SK-N-SH (cell line): ENCODE results near the gene ARL4D. TPM values are rescaled to one million over a fixed set of nuclear protein-coding genes. Genes with fewer than 3 reads are reported as not detected.

Experiments used
- CTCF ChIA-PET: fragments of 300-600, 350-600 bp; formaldehyde crosslinking; extraction: SDS; loops from one replicate; lab custom pipeline; 2021; lab: Yijun Ruan, JAX
- POLR2A ChIA-PET: fragments of 350-600 bp; sonication (Branson Sonifier 250); formaldehyde crosslinking; extraction: SDS; loops from one replicate; lab custom pipeline; 2020; ENCODE audit warnings: antibody characterized with exemption, inconsistent platforms; lab: Yijun Ruan, JAX
- DNase-seq: peaks from one replicate; pipeline ENCODE4 v3.0.0; 2012
- H2AFZ ChIP-seq: fragments of 200-600 bp; sonication (generic); 2 replicates; pipeline ENCODE4 v1.8.1; 2016; ENCODE audit warnings: antibody characterized with exemption, mild to moderate bottlenecking, low read depth
- H3F3A ChIP-seq: fragments of 200-600 bp; sonication (generic); replicated peaks from 2 replicates; pipeline ENCODE3; 2016; ENCODE audit warnings: antibody characterized with exemption, mild to moderate bottlenecking; ENCODE audit not compliant: insufficient read depth
- H3K27ac ChIP-seq, 2 experiments: fragments of 200-500 bp in 1 of 2; fragments of 200-600 bp in 1 of 2; sonication (Bioruptor generic) in 1 of 2; sonication (generic), shearing (Covaris generic) in 1 of 2; 2 replicates each; pipeline versions ENCODE4 v1.5.1 to v1.6.1; 2014 to 2016; ENCODE audit warnings: low read depth in 2 of 2, inconsistent platforms in 1 of 2, low read length in 1 of 2, mild to moderate bottlenecking in 1 of 2, mixed read lengths in 1 of 2
- H3K27me3 ChIP-seq: fragments of 200-600 bp; sonication (generic), shearing (Covaris generic); 2 replicates; pipeline ENCODE4 v1.6.1; 2016; ENCODE audit warnings: mixed run types; ENCODE audit not compliant: insufficient read depth
- H3K36me3 ChIP-seq, 2 experiments: fragments of 200-500 bp in 1 of 2; fragments of 200-600 bp in 1 of 2; sonication (Bioruptor generic) in 1 of 2; sonication (generic) in 1 of 2; replicated peaks in 1 of 2; 2 replicates each; pipeline versions ENCODE3 to v1.5.1; 2014 to 2016; ENCODE audit warnings: low read length in 1 of 2, mild to moderate bottlenecking in 1 of 2; ENCODE audit not compliant: insufficient read depth in 2 of 2, control insufficient read depth in 1 of 2
- H3K4me1 ChIP-seq, 2 experiments: fragments of 200-500 bp in 1 of 2; fragments of 200-600 bp in 1 of 2; sonication (Bioruptor generic) in 1 of 2; sonication (generic), shearing (Covaris generic) in 1 of 2; 2 replicates each; pipeline versions ENCODE4 v1.5.1 to v1.6.1; 2014 to 2016; ENCODE audit warnings: low read depth in 1 of 2, low read length in 1 of 2, mixed run types in 1 of 2; ENCODE audit not compliant: insufficient read depth in 2 of 2, control insufficient read depth in 1 of 2
- H3K4me2 ChIP-seq: fragments of 200-600 bp; sonication (generic), shearing (Covaris generic); 2 replicates; pipeline ENCODE4 v1.6.1; 2017; ENCODE audit warnings: mixed run types
- H3K4me3 ChIP-seq, 2 experiments: fragments of 200-500 bp in 1 of 2; fragments of 200-600 bp in 1 of 2; sonication (Bioruptor generic) in 1 of 2; sonication (generic), shearing (Covaris generic) in 1 of 2; 2 replicates each; pipeline versions ENCODE4 v1.5.1 to v1.8.1; 2014 to 2016; ENCODE audit warnings: low read depth in 2 of 2, inconsistent platforms in 1 of 2, low read length in 1 of 2, mild to moderate bottlenecking in 1 of 2, mixed read lengths in 1 of 2, moderate library complexity in 1 of 2
- H3K79me2 ChIP-seq: fragments of 200-600 bp; sonication (generic); 2 replicates; pipeline ENCODE4 v1.8.1; 2017; ENCODE audit warnings: mild to moderate bottlenecking; ENCODE audit not compliant: insufficient read depth
- H3K9ac ChIP-seq: fragments of 200-600 bp; sonication (generic); 2 replicates; pipeline ENCODE4 v1.6.1; 2017; ENCODE audit warnings: mixed run types
- H3K9me2 ChIP-seq: fragments of 200-600 bp; sonication (generic); 2 replicates; pipeline ENCODE4 v1.6.1; 2017; ENCODE audit warnings: mixed run types
- H3K9me3 ChIP-seq: fragments of 200-600 bp; sonication (generic); 2 replicates; pipeline ENCODE4 v1.6.1; 2017; ENCODE audit warnings: mixed run types, mild to moderate bottlenecking, moderate library complexity
- H4K20me1 ChIP-seq: fragments of 200-600 bp; sonication (generic); 2 replicates; pipeline ENCODE4 v1.6.1; 2017; ENCODE audit warnings: mild to moderate bottlenecking, mixed run types; ENCODE audit not compliant: insufficient read depth
- EZH2phosphoT487 ChIP-seq: fragments of 200-600 bp; sonication (generic); IDR thresholded peaks from 2 replicates; pipeline ENCODE4 v1.6.1; 2017; ENCODE audit warnings: low read depth, mixed run types, mild to moderate bottlenecking, antibody characterized with exemption, moderate library complexity, borderline replicate concordance
- FOXJ3 ChIP-seq: sonication (generic); formaldehyde crosslinking; IDR thresholded peaks from 2 replicates; pipeline ENCODE4 v1.5.1; 2020; ENCODE audit warnings: mild to moderate bottlenecking, missing genetic modification reagents
- GABPA ChIP-seq: IDR thresholded peaks from 2 replicates; pipeline ENCODE4 v1.4.0; 2012; ENCODE audit warnings: low read depth, mild to moderate bottlenecking
- GATA2 ChIP-seq: sonication (generic); formaldehyde crosslinking; IDR thresholded peaks from 2 replicates; pipeline ENCODE4 v1.5.0; 2020; ENCODE audit warnings: mild to moderate bottlenecking, missing genetic modification reagents
- JUND ChIP-seq: IDR thresholded peaks from 2 replicates; pipeline ENCODE4 v1.4.0; 2012
- MEF2A ChIP-seq: IDR thresholded peaks from 2 replicates; pipeline ENCODE4 v1.4.0; 2012; ENCODE audit warnings: low read depth, borderline replicate concordance
- NFIC ChIP-seq: IDR thresholded peaks from 2 replicates; pipeline ENCODE4 v1.4.0; 2012; ENCODE audit warnings: borderline replicate concordance
- NRF1 ChIP-seq: IDR thresholded peaks from 2 replicates; pipeline ENCODE4 v1.6.1; 2012; ENCODE audit warnings: low read depth, mild to moderate bottlenecking, low read length
- RCOR1 ChIP-seq: fragments of 150-350 bp; IDR thresholded peaks from 2 replicates; pipeline ENCODE4 v1.6.1; 2017; ENCODE audit warnings: antibody characterized with exemption, low read length
- RFX5 ChIP-seq: IDR thresholded peaks from 2 replicates; pipeline ENCODE4 v1.6.1; 2012; ENCODE audit warnings: mild to moderate bottlenecking, improper control_type of control experiment, low read length
- YY1 ChIP-seq: IDR thresholded peaks from 2 replicates; pipeline ENCODE4 v1.4.0; 2012; ENCODE audit warnings: low read depth, mild to moderate bottlenecking
- WGBS: methylation state at CpG from one replicate; pipeline ENCODE4 v1.1.6; 2017; ENCODE audit warnings: low lambda C conversion rate; 5-methylcytosine and 5-hydroxymethylcytosine counted together
- polyA plus RNA-seq, 3 experiments: library from polyadenylated mRNA; depleted of rRNA; stranded (reverse); fragments of >200 nt; gene quantifications; 2 replicates each; pipeline ENCODE4 v1.2.3, GENCODE V29; 2012
- TF ChIP-seq, protein P1 (sequence below): IDR thresholded peaks from 2 replicates; pipeline ENCODE4 v1.4.0; 2012; ENCODE audit warnings: low read depth, borderline replicate concordance
- TF ChIP-seq, protein P2 (sequence below): fragments of 150-350 bp; IDR thresholded peaks from 2 replicates; pipeline ENCODE4 v1.6.1; 2016; ENCODE audit warnings: mild to moderate bottlenecking, low read depth, low read length
- TF ChIP-seq, protein P3 (sequence below): IDR thresholded peaks from 2 replicates; pipeline ENCODE4 v1.4.0; 2012; ENCODE audit warnings: low read depth, borderline replicate concordance
- TF ChIP-seq, protein P4 (sequence below): IDR thresholded peaks from 2 replicates; pipeline ENCODE4; 2012

ARL4D gene
- polyA plus RNA-seq, 1 of the 3 experiments (the other 2 are of a cell fraction): 29.5 TPM

DNA sequence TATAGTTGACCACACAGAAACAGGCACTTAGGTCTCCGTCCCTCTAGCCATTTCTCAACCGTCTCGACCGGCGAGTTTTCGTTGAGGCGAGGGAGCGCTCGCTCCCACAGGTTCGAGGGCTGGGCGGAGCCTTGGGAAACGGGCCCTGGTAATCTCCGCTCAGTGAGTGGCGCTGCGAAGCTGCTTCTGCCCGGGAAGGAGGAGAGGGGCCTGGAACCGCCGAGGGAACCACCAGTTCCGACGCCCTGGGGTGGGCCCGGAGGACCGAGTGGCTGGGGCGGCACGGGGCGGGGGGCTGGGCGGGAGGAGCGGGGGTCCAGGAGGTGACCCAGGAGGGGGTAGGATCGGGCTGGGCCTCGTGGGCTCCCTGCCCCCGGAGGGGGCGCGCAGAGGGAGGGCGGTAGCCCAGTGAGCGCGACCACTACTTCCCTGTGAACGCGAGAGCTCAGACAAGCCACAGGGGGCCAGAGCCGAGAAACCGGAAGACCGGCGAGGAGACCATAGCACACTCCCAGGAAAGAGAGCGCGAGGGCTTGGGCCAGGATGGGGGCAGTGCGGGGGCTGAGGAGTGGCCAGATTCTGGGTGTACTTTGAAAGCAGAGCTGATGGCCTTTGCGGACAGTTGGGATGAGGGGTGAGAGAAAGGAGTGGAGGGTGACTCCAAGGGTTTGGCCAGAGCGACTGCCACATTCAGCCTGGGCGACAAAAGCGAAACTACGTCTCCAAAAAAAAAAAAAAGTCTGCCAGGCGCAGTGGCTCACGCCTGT lies 29.9 kb upstream of the ARL4D start (continued):
- TF ChIP-seq, protein P1, sequence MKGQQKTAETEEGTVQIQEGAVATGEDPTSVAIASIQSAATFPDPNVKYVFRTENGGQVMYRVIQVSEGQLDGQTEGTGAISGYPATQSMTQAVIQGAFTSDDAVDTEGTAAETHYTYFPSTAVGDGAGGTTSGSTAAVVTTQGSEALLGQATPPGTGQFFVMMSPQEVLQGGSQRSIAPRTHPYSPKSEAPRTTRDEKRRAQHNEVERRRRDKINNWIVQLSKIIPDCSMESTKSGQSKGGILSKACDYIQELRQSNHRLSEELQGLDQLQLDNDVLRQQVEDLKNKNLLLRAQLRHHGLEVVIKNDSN: no peak
- TF ChIP-seq EZH2phosphoT487 (no peak), YY1 (no peak), GATA2 (CRISPR knock-in tag) (no peak), RCOR1 (no peak)
- TF ChIP-seq, protein P2, sequence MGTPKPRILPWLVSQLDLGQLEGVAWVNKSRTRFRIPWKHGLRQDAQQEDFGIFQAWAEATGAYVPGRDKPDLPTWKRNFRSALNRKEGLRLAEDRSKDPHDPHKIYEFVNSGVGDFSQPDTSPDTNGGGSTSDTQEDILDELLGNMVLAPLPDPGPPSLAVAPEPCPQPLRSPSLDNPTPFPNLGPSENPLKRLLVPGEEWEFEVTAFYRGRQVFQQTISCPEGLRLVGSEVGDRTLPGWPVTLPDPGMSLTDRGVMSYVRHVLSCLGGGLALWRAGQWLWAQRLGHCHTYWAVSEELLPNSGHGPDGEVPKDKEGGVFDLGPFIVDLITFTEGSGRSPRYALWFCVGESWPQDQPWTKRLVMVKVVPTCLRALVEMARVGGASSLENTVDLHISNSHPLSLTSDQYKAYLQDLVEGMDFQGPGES: no peak
- TF ChIP-seq, protein P3, sequence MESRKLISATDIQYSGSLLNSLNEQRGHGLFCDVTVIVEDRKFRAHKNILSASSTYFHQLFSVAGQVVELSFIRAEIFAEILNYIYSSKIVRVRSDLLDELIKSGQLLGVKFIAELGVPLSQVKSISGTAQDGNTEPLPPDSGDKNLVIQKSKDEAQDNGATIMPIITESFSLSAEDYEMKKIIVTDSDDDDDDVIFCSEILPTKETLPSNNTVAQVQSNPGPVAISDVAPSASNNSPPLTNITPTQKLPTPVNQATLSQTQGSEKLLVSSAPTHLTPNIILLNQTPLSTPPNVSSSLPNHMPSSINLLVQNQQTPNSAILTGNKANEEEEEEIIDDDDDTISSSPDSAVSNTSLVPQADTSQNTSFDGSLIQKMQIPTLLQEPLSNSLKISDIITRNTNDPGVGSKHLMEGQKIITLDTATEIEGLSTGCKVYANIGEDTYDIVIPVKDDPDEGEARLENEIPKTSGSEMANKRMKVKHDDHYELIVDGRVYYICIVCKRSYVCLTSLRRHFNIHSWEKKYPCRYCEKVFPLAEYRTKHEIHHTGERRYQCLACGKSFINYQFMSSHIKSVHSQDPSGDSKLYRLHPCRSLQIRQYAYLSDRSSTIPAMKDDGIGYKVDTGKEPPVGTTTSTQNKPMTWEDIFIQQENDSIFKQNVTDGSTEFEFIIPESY: no peak

DNA sequence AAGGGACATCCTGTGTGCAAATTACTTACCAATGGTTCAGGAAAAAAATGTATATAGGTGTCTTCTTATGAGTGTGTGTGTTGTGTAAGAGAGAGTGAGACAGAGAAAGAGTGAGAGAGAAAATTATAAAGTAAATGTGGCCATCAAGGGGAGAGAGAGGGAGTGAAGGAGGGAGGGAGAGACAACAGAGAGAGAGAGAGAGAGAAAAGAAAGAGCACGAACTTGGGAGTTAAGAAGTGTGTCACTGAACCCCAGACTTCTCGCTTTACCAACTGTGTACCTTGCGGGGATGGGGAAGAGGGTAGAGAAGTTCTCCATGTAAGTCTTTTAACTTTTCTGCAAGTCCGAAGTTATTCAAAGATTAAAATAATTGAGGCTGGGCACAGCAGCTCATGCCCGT lies 28.8 kb upstream of the ARL4D start:
- no peaks in the 10 kb centered on the region for H3K36me3 ChIP-seq
- no peak for TF ChIP-seq EZH2phosphoT487
- TF ChIP-seq RFX5: no peak
- no peak for TF ChIP-seq NRF1
- TF ChIP-seq RCOR1: no peak
- no peak for TF ChIP-seq MEF2A
- TF ChIP-seq GABPA: no peak
- no peak for TF ChIP-seq JUND
- TF ChIP-seq, protein P4, sequence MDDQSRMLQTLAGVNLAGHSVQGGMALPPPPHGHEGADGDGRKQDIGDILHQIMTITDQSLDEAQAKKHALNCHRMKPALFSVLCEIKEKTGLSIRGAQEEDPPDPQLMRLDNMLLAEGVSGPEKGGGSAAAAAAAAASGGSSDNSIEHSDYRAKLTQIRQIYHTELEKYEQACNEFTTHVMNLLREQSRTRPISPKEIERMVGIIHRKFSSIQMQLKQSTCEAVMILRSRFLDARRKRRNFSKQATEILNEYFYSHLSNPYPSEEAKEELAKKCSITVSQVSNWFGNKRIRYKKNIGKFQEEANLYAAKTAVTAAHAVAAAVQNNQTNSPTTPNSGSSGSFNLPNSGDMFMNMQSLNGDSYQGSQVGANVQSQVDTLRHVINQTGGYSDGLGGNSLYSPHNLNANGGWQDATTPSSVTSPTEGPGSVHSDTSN: no peak
- TF ChIP-seq NFIC: no peak
- TF ChIP-seq FOXJ3 (CRISPR knock-in tag): no peak
- DNase-seq: no peak
- H3K9ac ChIP-seq: 0 out of 2 replicates have a peak overlapping the region, but pooled peaks have one; percentile 82
- peaks cover 7 to 11% of the 10 kb centered on the region in 2 experiments; a peak in 3 of 4 replicates for H3K4me1 ChIP-seq
- no peaks in the 10 kb centered on the region for H3K9me3 ChIP-seq
- H3K27me3 ChIP-seq: no peaks in the 10 kb centered on the region
- H3F3A ChIP-seq: peaks cover 23% of the 10 kb centered on the region
- no peaks in the 10 kb centered on the region for H3K9me2 ChIP-seq
- WGBS: 93% methylated on average over 5 of the region's 5 CpGs
- H3K27ac ChIP-seq: peak overlapping the region in 1 of 2 experiments; percentile 95; a peak in 1 of 4 replicates
- ChIA-PET CTCF (interaction anchor here (1.1 to 4.1 kb wide), 4 partner anchors 18 to 113 kb away, joined by 3 to 36 read pairs (median 18); partner anchors contain the start of gene DHX8), POLR2A (interaction anchor here (2.5 to 4.3 kb wide), 3 partner anchors 9 to 54 kb away, joined by 12 to 136 read pairs (median 40); no protein-coding TSS in a partner anchor)
- no peak overlapping the region for H2AFZ ChIP-seq
- no peaks in the 10 kb centered on the region for H4K20me1 ChIP-seq
- no peaks in the 10 kb centered on the region for H3K79me2 ChIP-seq
- no peak overlapping the region for H3K4me2 ChIP-seq
- no peak overlapping the region for H3K4me3 ChIP-seq
